GM18508 (cell line): ENCODE data around the gene CRISP3.

ENCODE experiments used
- ATAC-seq: cut with Tn5 transposase; IDR thresholded peaks from one replicate; pipeline ENCODE4 v1.9.1; 2021; ENCODE audit warnings: moderate number of reproducible peaks; ENCODE audit not compliant: insufficient read depth, unreplicated experiment

CRISP3 gene

DNA sequence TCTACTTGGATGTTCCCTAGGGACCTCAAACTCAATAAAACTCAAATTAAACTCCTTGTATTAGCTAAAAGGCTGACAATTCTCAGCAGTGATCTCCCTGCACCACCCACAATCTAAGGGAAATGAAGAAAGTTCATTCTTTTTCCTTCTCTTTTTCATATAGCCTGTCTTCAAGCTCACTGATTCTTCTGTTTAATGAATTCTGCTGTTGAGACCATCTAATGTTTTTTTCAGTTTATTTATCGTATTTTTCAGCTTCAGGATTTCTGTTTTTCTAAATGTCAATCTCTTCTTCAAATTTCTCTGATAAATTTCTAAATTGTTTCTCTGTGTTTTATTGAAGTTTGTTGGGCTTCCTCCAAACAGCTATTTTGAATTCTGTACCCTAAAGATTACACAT is 50.7 kb downstream of the CRISP3 start:
- no peak for ATAC-seq

GRCh38 chr6:49692534-49692933 is 51.7 kb downstream of the CRISP3 start:
- ATAC-seq = no peak
